HT1080 (cell line): ENCODE results near the gene C1R. TPM values are rescaled to one million over a fixed set of nuclear protein-coding genes. Genes with fewer than 3 reads are reported as not detected.

Experiments
- DNase-seq: peaks from one replicate; pipeline ENCODE4 v3.0.0-alpha.2; 2015; ENCODE audit warnings: low read depth
- polyA plus RNA-seq, 2 experiments: library from polyadenylated mRNA; depleted of rRNA; stranded (reverse); fragments of >200 nt; gene quantifications; 2 replicates each; pipeline ENCODE4 v1.2.3, GENCODE V29; 2015
- total RNA-seq: library from RNA; depleted of rRNA; stranded (reverse); fragments of >200 nt; shearing (Covaris generic); gene quantifications from 2 replicates; pipeline ENCODE4 v1.2.3, GENCODE V29; 2014; rRNA removed

The C1R gene
- total RNA-seq = 1.3 and 2.3 TPM in 2 replicates
- 1.9 and 3.3 TPM in 2 replicates for polyA plus RNA-seq (2015; cell fraction: cytosol; rRNA removed)
- 8.9 and 15.4 TPM in 2 replicates for polyA plus RNA-seq (2015; cell fraction: nucleus; rRNA removed)

DNA sequence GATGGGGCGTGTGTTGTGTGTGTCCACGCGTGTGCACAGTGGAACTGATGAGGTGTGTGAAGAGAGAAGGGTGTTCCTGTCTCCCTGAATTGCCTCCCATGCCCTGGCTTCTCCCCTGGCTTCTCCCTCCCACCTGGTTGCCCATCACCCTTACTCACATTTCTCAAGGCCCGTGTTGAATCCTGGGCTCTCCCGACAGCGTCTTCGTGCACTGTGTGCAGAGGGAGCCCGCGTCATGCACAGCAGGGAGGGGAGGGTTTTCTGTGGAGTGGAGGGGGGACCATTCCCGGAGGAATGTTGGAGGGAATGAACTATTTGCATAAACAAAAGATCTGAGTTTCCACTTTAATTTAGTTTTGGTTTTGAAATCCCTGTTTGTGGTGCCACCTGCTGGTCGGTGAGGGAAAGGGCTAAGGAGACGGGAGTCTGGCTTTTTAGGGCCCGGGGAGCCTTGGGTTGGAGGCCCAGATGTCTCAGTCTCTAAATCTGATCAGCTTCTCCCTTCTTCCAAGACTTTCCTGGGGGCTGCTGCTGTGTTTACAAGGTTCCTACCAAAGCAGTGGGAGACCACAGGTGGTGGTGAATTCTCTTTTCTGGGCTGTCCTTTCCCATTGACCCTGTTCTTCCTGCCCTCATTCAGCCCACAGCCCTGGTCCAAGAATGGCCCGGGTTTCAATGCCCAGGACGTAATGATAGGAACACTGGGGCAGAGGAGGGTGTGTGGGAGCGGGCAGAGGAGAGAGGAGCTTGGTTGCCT is at the start of gene C1R:
TSS of gene C1R (minus strand) at position 217 of the 757 bp plus-strand sequence. CDS start at position 160, 57 bp downstream.
- peak; percentile 55 for DNase-seq

DNA sequence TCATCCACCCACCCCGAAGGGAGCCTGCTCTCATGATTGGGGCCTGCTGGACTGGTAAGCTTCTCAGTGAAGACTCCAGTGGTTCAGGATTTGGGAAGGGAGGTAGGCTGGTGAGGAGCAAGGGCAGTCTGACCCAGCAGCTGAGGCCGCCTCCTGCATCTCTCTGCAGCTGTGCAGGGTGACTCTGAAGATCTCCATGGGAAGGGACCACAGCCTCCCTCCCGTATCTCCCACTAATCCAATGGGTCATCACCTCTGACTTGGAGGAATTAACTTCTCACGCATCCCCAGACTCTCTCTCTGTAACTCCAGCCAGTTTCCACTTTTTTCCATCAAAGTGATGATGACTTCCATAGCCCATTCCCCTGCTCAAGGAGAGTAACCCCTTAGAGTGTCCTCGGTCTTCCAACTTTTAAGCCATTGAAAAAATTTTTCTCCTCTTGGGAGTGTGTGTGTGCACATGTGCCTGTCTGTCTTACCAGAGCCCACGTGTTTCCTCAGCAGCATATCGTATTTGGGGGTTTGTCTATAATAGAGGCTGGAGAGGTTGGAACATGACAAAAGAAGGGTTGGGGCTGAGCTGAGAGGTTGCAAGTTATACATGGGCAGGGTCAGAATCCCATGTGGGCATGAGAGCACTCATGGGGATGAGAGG is 49.2 kb upstream of the C1R start:
- no peak for DNase-seq

DNA sequence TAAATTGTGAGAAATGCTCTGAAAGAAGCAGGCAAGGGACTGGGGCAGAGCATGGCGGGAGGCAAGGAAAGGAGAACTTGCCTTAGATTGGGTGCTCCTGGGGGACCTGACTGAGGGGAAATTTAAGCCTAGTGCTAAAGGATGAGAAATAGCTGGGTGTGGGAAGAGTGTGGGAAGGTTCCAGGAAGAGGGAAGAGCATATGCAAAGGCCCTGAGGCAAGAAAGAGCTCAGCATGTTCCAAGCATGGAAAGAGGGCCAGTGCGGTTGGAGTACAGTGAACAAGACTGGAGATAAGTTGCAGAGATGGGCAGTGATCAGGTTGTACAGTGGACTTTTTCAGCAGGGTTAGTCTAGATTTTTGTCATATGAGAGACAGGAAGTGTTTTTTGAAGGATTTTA is 47.0 kb upstream of the C1R start:
- no peak for DNase-seq

DNA sequence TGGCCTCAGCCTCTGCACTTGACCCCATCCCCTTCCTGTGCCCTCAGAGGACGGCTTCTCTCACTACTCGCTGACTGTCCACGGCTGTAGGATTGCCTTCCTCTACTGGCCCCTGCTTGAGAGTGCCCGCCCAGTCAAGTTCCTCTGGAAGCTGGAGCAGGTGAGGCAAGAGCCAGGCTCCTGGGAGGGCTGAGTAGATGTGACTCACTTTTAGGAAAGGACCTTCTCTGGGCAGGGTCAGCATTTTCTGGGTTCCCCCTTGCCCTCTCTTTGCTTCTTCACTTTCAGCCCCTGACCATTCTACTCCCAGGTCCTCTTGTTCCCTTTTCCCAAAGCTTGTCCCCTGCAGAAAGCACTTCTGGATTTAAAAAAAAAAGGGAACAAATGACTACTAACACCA is 45.7 kb upstream of the C1R start:
- DNase-seq = no peak

DNA sequence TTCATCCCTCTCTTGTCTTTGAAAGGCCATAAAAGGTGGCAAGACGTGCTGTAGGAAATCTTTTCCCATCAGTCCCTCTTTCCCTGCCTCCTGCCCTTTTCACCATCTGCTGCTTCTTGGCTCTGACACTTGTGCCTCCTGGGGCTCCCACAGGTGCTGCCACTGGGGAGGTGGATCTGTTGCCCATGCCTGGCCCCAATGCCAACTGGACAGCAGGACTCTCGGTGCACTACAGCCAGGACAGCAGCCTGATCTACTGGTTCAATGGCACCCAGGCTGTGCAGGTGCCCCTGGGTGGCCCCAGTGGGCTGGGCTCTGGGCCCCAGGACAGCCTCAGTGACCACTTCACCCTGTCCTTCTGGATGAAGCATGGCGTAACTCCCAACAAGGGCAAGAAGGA is 44.4 kb upstream of the C1R start:
- no peak for DNase-seq

DNA sequence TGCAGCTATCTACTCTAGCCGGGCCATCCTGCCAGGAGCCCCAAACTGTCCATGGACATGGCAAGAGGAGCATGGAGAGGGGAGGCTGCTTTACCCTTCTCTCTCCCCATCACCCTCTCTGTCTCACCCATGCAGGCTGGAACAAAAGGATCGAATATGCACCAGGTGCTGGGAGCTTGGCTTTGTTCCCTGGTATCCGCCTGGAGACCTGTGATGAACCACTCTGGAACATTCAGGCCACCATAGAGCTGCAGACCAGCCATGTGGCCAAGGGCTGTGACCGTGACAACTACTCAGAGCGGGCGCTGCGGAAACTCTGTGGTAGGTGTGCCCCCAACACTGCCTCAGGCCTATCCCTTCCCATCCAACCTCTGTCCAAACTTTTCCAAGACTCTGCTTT is 43.8 kb upstream of the C1R start:
- DNase-seq = no peak

DNA sequence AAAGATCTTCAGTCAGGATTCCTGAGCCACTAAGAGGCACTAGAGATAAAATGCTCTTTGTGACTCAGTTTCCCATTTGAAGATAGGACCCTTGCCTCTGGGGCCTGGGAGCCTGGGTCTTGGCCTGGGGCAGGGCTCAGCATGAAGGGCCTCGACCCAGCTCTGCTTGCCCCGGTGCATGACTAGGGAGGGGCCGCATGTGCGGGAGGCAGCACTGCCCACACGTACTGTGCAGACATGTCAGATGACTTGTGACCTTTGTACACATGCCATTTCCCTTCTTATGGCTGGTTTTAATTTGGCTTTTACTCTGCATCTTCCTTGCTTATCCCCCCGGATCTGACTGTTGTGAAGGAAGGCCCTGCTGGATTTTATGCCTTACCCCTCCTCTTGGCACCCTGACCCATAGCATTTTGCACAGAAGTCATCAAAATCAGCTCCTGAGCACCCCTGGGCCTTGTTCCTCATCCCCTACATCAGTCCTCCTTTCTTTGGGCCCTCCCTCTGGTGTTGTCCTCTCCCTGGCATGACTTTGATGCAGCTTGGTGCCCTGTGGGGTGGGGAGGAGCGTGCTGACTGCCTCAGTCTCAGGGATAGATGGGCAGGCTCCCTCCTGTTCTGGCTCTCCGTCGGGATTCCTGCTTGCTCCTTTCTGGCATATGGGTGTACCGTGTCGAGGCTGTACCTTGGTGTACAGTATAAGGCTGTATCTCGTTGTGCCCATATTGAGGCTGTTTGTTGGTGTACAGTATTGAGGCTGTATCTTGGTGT is 42.3 kb upstream of the C1R start:
- DNase-seq = no peak

DNA sequence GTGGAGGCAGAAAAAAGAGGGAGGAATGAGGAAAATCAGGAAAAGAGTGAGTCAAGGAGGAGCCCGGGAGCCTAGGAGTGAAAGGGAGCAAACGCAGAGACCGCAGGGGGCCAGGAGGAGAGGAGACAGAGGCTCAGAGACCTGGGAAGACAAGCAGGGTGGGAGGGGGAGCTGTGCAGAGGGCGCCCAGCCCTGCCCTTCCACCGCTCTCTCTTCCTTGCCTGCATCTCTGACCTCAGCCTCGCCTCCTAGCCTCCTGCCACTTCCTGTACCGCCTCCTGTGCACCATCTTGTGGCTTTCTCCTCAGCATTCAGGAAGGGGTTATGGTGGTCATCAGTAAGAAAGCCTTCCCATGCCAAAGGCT is 39.2 kb upstream of the C1R start:
- DNase-seq = peak; percentile 50

DNA sequence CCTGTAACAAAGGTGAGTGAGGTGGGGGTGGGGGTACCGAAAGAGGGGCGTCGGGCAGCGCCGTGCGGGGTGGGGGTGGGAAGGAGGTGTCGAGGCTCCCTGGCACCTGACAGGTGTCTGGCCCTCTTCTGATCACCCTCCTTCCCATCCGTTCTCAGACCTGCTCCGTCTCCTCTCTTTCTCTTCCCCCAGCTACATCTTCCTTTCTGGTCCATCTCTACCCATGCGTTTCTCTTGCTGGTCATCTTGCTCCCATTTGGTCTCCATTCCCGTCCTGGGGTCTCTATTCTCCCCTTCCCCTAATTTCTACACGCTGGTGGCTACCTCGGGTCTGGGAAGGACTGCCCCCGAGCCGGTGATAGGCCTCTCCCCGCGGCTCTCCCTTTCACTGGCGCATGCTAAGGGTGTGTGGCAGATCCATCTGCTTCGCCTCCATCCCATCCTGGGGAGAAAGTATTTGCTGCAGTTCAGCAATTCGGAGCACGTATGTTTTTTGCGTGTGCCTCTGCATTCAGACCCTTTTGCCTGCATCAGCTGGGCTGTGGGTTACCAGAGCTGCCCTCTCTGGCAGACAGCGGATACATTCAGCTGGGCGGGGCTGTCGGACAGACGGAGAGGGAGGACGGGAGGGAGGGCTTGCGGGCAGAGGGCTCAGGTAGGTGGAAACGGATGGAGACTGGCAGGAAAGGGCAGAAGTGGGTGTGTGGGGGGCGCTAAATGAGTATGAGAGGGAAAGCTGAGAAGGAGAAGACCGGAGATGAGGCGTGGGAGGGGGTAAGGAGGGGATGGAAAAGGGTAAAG is 38.7 kb upstream of the C1R start:
- peak; percentile 22 for DNase-seq

DNA sequence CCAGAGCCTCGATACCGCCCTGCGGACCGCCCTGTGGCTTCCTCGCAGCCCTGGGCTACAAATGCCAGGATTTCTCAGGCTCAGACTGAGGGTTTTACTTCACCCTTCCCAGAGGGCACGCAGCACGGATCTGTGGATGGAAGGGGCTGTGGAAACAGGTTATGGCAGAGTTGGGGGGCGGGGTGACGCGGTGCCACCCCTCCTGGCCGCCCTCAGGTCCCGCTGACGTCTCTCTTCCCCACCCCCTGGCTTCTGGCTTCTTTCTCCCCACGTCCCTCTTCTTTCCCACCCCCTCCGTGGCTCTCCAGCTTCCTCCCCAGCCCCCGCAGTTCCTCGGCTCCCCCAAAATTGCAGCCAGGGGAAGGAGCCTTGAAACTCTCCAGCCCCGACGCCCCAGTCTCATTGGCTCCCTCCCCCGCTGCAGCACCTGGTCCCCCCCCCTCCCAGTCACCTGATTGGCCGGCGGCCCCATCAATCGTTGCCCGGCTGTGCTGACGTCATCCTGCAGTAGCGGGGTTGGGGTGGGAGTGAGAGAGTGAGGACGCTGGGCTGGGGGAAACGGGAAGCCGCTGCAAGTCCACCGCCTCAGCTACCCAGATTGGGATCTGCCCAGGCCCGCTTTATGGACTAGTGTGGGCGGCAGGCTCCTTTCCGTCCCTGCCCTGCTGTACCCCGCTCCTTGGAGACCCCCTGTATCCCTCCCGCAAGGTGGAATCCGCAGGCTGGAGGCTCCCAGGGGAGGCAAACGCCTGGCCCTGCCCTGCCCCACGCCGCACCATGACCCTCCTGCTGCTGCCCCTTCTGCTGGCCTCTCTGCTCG is 37.8 kb upstream of the C1R start, which contains the start of gene CLSTN3:
TSS of gene CLSTN3 (plus strand) at position 500 of the 820 bp plus-strand sequence. CDS start at position 778, 278 bp downstream.
- peak; percentile 34 for DNase-seq

DNA sequence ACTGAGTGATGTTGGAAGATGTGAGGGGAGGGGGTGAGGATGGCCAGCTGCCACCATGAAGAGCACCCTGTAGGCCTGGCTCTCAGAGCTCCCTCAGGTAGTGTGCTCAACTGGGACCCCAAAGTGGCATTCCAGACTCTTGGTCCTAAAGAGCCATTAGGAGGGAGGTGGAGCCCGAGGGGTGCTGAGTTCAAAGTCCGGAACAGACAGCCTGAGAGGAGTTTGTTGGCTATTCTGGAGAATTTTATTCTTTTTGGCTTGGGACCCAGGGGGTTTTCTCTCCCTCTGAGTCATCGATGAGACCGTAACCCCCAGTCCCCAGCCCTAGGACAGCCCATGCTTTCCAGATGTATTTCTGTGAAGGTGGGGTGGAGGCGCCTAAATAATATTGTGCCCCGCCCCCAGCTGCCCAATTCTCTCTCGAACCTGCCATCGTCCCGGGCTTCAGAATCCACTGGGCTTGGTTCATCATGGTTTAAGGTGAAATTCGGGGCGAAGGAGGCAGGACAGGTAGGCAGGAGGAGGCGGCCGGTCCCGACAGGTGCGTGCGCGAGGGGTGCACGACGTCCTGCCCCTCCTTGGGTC is 37.1 kb upstream of the C1R start:
- no peak for DNase-seq

DNA sequence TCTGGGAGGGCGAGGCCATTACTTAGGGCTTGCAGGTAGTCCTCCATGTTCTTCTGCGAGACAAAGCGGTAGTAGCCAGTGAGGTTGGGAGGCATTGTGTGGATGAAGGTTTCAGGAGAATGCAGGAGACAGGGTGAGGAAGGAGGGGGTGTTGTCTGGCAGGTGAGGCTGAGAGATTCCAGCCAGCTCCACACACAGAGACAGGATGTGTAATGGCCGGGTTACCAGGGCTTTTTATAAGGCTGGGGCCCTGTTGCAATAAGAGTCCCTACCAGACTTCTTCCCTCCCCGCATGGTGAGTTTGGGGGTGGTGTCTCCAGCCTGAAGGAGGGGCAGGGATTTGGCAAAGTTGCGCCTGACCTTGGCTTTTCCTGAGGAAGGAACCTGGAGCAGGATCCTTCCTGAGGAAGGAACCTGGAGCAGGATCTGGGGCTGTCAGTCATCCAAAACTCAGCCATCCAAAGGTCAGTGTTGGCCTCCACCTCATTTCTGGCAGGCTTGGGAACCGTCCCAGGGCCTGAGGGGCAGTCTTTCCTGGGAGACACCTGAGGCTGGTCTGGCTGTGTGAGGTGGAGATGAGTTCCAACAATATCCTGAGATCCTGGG is 36.5 kb upstream of the C1R start, which contains the start of gene RBP5:
TSS of gene RBP5 (minus strand) at position 209 of the 606 bp plus-strand sequence. CDS start at position 95, 114 bp downstream.
- DNase-seq = no peak

DNA sequence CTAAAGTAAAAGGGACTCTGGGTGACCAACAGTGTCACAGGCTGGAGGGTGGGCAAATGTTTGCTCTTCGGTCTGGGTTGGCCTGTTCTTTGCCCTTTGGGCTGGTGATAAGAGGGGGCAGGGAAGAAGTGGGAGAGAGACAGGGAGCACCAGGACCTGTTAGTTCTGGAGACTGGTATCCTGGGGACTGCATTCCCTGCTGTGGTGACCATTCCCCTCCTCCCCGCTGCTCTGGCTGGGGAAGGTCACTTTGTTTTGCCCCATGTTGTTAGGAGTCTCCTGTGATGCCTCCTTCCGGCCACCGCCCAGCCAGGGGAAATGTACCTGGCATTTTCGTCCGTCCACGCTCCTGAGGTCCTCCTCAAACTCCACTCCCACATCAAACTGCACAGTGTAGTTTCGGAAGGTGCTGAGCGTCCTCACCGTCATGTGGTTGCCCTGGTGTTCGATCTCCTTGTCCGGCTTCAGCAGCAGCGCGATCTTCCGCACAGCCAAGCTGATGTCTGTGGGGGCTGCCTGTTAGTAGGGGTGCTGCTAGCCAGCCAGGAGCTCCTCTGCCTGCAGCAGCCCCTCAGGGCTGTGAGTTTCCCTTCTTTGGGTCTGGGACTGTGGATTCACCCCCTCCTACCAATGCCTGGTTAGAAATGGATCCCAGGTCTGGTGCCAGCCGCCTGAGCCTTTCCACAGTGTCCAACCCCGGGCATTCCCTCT is 35.8 kb upstream of the C1R start:
- no peak for DNase-seq

DNA sequence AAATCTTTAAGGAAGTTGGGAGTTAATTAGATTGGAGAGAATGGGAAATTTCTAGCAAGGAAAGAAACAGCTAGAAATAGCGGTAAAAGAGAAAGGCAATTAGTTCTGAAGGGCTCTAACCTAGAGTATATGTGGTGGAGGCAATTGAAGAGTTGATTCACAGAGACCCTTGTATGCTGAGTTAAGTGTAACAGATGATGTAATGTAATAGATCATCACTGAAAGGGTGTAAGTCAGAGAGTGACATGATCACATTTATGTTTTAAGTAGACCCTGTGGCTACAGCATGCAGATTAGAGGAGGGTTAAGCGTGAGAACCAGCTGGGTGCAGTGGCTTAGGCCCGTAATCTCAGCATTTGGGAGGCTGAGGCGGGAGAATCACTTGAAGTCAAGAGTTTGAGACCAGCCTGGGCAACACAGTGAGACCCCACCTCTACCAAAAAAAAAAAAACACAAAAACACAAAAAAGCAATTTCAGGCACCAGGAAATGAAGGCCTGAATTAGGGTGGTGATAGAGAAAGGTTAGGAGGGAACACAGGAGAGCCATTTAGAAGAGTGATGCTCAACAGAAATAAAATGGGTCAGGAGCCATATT is 33.5 kb upstream of the C1R start:
- no peak for DNase-seq

DNA sequence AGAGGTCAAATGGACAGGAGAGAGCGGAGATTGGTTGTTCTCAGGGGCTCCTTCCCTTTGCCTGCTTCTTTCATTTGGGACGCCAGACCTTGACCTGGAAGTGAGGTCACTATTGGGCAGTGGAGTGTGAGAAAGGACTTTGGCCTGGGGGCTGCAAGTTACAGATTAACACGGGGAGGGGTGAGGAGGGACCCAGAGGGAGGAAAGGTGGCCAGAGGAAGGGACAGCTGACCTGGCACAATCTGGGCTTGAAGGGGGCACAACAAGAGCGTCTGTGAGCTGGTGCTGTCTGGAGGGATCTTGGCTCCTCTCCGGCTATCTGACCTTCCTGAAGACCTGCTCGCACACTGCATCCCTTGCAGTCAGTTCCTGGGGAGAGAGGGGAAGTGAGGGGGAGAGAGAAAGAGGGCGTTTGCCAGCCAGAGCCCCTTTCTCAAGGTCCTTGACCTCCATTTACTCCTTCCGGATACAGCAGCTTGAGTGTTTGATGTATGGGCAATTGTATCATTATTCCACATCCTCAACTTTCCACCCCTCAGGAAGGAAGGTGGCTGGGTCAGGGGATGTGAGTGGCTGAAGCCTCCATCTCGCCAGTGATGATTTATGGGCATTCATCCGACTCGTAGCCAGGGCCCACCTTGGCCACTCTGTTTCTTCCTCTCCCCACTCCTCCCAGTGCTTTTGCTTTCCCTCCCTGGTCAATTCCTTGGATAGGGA is 31.7 kb upstream of the C1R start:
- no peak for DNase-seq

DNA sequence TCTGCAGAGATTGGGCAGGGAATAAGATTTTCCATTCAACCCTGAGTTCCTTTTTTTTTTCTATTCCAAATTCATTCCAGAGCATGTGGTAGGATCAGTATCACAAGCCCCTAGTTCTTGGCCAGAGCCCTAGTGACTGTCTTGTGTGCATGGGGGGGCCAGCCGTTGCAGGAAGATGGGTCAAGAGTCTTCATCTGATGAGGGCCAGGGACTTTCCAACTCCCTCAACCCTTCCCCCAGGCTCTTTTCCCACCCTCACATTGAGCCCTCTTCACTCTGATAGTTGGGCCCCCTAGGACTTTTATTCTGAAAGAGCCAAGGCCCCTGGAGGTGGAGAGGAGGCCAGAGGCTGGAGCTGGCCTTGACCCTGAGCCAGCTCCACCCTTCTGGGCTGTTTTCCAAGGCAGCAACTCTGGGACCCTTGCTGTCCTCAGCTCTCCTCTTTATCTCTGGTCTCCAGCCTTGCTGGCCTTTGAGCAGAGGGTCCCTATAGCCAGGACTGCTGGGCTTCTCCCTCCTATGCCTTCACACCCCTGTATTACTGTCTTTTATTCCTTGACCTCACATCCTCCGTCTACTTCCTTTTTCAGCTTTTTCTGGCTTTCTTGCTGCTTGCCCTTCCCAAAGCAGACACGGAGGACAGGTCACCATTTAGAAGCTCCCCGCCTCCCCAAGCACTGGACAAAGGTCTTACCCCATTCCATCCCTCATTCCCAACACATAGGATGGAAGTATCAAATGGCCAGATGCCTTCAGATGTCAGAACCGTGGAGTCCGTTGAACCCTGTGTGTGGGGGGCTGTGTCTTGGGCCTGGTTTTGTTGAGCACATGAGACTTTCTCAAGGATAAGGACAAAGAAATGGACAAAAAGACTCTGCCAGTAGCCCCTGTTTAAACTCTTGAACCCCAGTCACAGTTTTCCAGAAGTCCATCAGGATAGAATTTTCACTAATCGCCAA is 30.8 kb upstream of the C1R start:
- no peak for DNase-seq
